Frontal cortex (tissue), 4 donors: ENCODE results near the gene FMC1. TPM values are rescaled to one million over a fixed set of nuclear protein-coding genes. Genes with fewer than 3 reads are reported as not detected.
"Not testable (repeated sequence)": the region's sequence is repeated elsewhere in the genome, so short reads cannot be mapped to it uniquely, and the experiment has no call there.

Experiments
- DNase-seq, 2 donors: peaks; one replicate each; pipeline ENCODE4 v3.0.0; 2012; ENCODE audit warnings: low spot score in 2 of 2
- FAIRE-seq: peaks from 2 replicates; lab custom pipeline; 2012; peaks lifted over from hg19 to GRCh38; lab: Jason Lieb, UNC
- total RNA-seq: library from RNA; depleted of rRNA; stranded (reverse); fragments of >200 nt; gene quantifications from one replicate; pipeline ENCODE4 v1.2.3, GENCODE V29; 2014
- donor health status: control.
- donor health status: control.
- donor health status: control.

FMC1 gene
- total RNA-seq, 1 donor from 2014 or later, result 15.1 TPM

GRCh38 chr7:139339698-139340036, 1.5 kb upstream of the FMC1 start:
- DNase-seq, result no peak
- no peak for FAIRE-seq

DNA sequence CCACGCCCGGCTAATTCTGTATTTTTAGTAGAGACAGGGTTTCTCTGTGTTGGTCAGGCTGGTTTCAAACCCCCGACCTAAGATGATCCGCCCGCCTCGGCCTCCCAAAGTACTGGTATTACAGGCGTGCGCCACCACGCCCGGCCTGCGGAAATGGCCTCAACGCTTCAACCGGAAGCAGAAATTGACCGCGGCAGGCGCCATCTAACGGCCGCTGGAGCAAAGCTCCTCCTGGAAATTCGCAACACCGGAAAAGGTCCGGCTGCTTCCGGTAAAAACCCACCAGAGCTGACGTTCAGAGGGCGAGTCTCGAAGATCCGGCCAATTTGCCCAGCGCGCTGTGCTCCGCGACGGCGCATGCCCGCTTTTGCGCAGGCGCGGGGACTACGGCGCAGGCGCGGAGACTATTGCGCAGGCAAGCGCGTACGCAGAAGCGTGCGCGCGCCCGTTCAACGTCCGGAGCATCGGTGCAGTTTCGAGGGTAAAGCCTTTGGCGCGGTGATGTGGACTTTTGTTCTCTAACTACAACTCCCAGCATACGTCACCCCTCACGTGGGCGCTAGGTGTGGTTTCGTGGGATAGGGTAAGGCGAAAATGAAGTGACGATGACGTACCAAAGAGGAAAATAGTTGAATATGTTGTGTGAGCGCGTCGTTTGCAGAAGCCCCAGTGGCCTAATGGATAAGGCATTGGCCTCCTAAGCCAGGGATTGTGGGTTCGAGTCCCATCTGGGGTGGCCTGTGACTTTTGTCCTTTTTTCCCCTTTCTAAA, 915 bp upstream of the FMC1 start:
- DNase-seq (peak; percentile 85 to 90), FAIRE-seq (no peak)

- DNase-seq (peak in 1 of 2 donors; percentile 16), FAIRE-seq (no peak)
These were observed 404 bp upstream of the FMC1 start for GRCh38 chr7:139340808-139341057.

DNA sequence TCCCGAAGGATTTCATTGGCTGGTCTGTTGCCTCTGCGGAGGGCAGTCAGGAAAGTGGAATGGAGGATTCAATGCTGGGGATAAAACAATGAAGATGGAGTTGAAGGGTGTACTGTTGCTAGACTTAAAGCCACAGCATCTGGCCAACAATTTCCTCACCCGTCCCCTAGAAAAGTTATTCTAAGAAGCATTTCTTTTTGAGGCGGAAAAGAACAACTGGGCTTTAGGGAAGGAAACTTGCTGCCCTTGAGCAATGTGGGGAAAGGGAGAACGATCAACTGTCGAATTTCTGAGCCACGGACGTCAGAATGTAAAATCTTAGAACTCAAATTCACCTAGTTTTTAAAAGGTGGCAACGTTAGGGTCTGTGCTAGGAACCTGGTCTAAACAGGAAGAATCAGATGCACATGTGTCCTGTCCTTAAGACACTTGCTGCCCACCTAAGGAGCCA, 664 bp downstream of the FMC1 start:
- FAIRE-seq (no peak), DNase-seq (no peak)

- DNase-seq, result no peak
- no peak for FAIRE-seq
These were observed 3.9 kb downstream of the FMC1 start for GRCh38 chr7:139345042-139345441.

DNA sequence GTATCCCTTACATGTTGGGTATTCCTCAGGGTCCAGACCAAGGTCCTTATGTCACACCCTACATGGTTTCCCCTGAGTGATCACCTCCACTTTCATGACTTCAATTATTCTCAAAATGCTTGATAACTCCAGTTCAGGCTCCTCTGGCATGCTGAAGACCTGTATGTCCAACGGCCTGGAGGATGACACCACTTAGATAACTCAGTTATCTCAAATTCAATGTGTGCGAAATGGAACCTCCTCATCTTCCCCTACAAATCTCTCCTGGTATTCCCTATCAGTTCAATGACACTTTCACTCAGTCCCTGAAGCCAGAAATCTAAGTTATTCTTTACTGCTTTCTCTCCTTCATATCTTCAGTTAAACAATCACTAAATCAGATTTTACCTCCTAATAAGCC, 9.9 kb downstream of the FMC1 start:
- DNase-seq, result no peak
- FAIRE-seq, result no peak

- DNase-seq, result no peak
- FAIRE-seq, result no peak
These were observed 13.6 kb downstream of the FMC1 start for GRCh38 chr7:139354729-139355128.

DNA sequence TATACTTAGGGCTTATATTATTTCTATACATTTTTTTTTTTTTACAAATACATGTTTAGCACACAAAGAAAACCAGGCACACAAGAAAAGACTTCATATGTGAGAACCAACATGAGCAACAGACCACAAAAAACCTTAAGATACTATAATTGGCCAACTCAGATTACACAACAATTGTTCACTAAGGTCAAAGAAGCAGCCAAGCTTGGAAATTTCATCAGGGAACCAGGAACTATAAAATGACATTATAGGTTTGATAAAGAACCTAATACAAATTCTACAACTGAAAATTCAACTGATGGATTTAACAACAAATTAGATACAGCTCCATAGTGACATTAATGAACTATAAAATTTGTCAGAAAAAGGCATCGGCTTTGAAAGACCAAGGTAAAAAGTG, 14.2 kb downstream of the FMC1 start:
- FAIRE-seq (no peak), DNase-seq (no peak)

- not testable (repeated sequence) for FAIRE-seq, DNase-seq
These were observed 16.8 kb downstream of the FMC1 start for GRCh38 chr7:139357729-139358506.

DNA sequence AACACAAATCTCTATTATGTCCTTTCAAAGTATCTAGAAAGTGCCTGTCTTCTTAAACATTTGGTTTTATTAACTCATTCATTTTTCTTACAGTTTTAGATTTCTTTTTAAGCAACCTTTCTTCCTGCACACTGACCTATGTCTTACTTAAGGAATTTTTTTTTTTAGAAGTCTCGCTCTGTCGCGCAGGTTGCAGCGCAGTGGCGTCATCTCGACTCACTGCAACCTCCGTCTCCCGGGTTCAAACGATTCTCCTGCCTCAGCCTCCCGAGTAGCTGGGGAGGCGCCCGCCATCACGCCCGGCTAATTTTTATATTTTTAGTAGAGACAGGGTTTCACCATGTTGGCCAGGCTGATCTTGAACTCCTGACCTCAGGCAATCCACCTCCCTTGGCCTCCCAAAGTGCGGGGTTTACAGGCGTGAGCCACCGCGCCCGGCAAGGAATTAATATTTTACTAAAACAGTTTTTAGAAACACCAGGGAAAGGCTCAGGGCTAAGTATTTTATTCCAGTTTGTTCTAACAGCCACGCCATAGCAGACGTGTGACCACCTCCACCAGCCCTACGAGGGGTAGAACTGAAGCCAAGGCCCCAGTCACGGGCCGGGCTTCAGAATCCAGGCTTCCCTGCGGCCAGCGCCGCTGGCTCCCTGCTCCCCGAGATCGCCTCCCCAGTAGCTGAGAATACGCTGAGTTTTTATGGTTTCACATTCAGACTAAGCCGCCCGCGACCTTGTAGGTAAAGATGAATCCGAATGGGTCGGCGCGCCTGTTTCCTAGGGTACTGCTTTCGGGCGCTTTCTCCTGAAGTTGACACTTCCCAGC, 17.6 kb downstream of the FMC1 start:
- DNase-seq (peak in 1 of 2 donors; percentile 18), FAIRE-seq (no peak)

- no peak for FAIRE-seq
These were observed 18.5 kb downstream of the FMC1 start, which contains the start of gene LUC7L2 for GRCh38 chr7:139359366-139360209. Gene LUC7L2 (plus strand): TSS chr7:139359894. CDS start chr7:139360262, 368 bp downstream.

GRCh38 chr7:139360210-139360947, 19.2 kb downstream of the FMC1 start:
- FAIRE-seq, result no peak
- DNase-seq, result peak; percentile 86 to 87

More at GRCh38 chr7:139359366-139360209, 18.5 kb downstream of the FMC1 start, which contains the start of gene LUC7L2:
- peak; percentile 92 to 94 for DNase-seq

DNA sequence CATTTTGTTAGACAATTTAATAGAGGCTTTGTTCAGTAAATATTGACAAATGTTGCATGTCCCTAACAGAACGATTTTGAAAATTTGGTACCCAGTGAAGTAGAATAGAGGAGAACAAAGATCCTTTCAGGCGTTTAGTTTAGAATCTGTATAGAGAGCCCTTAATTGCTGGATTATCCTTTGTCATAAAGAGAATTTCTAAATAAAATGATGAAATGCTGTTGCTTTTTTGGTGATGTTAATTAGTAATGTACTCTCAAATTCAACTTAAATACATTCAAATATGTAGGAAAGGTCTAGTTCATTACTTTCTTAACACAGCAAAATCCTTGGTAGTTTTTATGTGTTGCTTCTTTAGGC, 19.8 kb downstream of the FMC1 start:
- FAIRE-seq (no peak), DNase-seq (no peak)

DNA sequence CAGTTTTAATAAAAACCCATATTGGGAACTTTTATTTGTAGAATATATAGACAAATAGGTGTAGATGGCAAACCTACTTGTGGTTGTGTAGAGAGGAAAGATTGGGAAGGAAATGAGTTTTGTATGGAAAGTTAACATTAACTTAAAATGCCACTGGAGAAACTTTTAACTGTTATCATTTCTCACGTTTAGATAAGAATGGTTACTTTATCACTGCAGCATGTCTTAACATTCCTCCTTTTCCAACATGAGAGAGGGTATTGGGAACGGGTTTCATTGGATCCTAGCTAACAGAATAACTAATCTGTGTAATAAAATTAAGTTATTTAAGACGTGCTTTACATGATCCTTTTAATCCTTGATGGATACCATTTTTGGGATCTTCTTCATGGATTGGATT, 20.4 kb downstream of the FMC1 start:
- FAIRE-seq, result no peak

DNA sequence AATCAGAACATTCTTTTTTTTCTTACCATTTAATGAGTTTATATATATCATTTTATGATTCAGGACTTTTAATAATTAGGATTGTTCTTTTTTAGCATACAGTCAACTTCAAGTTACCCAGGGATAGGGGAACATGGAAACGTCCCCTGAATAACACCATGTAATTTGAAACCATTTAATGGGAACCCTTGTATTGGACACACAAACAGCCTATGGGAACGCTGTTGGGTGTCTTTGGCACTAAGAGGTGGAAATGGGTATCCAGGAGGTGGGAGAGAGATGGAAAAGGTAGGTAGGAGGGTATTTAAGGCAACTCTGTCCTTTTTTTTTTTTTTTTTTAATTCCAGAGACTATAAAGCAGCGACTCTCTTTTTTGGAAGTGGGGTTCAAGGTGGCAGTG, 21.2 kb downstream of the FMC1 start:
- FAIRE-seq (no peak), DNase-seq (no peak)

More for the DNA sequence above, 20.4 kb downstream of the FMC1 start:
- no peak for DNase-seq

- no peak for DNase-seq
- no peak for FAIRE-seq
These were observed 21.8 kb downstream of the FMC1 start for GRCh38 chr7:139362981-139363380.

DNA sequence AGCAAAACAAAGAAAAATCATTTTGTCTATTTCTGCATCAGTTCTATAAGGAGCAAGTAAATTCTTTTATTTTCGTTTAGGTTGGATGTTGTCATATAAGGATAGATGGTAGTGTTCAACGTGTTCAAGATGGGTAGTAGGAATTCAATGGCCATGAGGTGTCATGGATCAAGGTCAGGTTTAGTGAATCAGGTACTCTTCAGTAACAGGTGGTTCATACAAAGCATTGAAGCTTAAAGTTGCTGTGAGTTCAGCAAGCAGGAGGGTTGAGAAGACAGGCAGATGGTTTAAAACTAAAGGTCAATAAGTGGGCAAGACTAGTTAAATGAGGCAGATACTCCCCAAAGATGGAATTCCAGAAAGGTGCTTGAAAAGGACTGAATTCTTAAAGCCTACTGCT, 24.2 kb downstream of the FMC1 start:
- no peak for DNase-seq
- FAIRE-seq, result no peak

GRCh38 chr7:139366400-139366799, 25.3 kb downstream of the FMC1 start:
- FAIRE-seq (no peak), DNase-seq (no peak)
